ENCODE data around the gene EPB41L1. TPM values are rescaled to one million over a fixed set of nuclear protein-coding genes. Genes with fewer than 3 reads are reported as not detected.
A peak's percentile ranks its signal among the peaks of the same experiment; 100 is the strongest.

The EPB41L1 gene
- total RNA-seq, 2 donors from 2014 or later: 32.3 to 36.7 TPM

GRCh38 chr20:36196676-36197075 lies 42.1 kb downstream of the EPB41L1 start:
- Mint-ChIP-seq H3K9me3 (no peaks in the 10 kb centered on the region), H3K27me3 (ENCODE audit: insufficient read depth) (no peaks in the 10 kb centered on the region), H3K4me3 (no peak overlapping the region), H3K4me1 (no peaks in the 10 kb centered on the region), H3K27ac (no peak overlapping the region), H3K36me3 (ENCODE audit: low read depth) (peaks cover 7% of the 10 kb centered on the region)
- Histone ChIP-seq H3K4me3 (ENCODE audit: low read length) (no peak overlapping the region), H3K36me3 (ENCODE audit: control insufficient read depth, insufficient read depth, low read length) (no peaks in the 10 kb centered on the region), H3K27me3 (ENCODE audit: control insufficient read depth, insufficient read depth, low read length, poor library complexity, severe bottlenecking) (no peaks in the 10 kb centered on the region), H3K4me1 (ENCODE audit: control insufficient read depth, insufficient read depth, low read length) (no peaks in the 10 kb centered on the region), H3K9me3 (ENCODE audit: control insufficient read depth, low read length) (no peaks in the 10 kb centered on the region), H3K9ac (ENCODE audit: extremely low read depth, low read length, poor library complexity, severe bottlenecking) (no peak overlapping the region), H3K27ac (ENCODE audit: low read depth, low read length) (no peak overlapping the region)
- TF ChIP-seq CTCF (conservative IDR thresholded peaks at IDR 0.05): no peak
- no peak for DNase-seq
- WGBS, 2 experiments (ENCODE audit: insufficient coverage in 1 of 2, insufficient read length in 1 of 2): 85 to 100% methylated on average over 2 of the region's 2 CpGs

GRCh38 chr20:36197271-36197670 lies 42.7 kb downstream of the EPB41L1 start:
- DNase-seq: no peak
- Mint-ChIP-seq H3K4me3 (no peak overlapping the region), H3K27ac (no peak overlapping the region), H3K27me3 (ENCODE audit: insufficient read depth) (no peaks in the 10 kb centered on the region), H3K9me3 (no peaks in the 10 kb centered on the region), H3K36me3 (ENCODE audit: low read depth) (peaks cover 7% of the 10 kb centered on the region), H3K4me1 (no peaks in the 10 kb centered on the region)
- Histone ChIP-seq H3K27ac (ENCODE audit: low read depth, low read length) (no peak overlapping the region), H3K36me3 (ENCODE audit: control insufficient read depth, insufficient read depth, low read length) (no peaks in the 10 kb centered on the region), H3K9ac (ENCODE audit: extremely low read depth, low read length, poor library complexity, severe bottlenecking) (no peak overlapping the region), H3K9me3 (ENCODE audit: control insufficient read depth, low read length) (no peaks in the 10 kb centered on the region), H3K4me3 (ENCODE audit: low read length) (no peak overlapping the region), H3K4me1 (ENCODE audit: control insufficient read depth, insufficient read depth, low read length) (no peaks in the 10 kb centered on the region), H3K27me3 (ENCODE audit: control insufficient read depth, insufficient read depth, low read length, poor library complexity, severe bottlenecking) (no peaks in the 10 kb centered on the region)
- TF ChIP-seq CTCF (conservative IDR thresholded peaks at IDR 0.05): no peak
- 86 to 96% methylated on average over 1 to 2 of the region's 2 CpGs for WGBS, 2 experiments (ENCODE audit: insufficient coverage in 1 of 2, insufficient read length in 1 of 2)

GRCh38 chr20:36199345-36200257 lies 45.1 kb downstream of the EPB41L1 start:
- Histone ChIP-seq H3K36me3 (ENCODE audit: control insufficient read depth, insufficient read depth, low read length) (no peaks in the 10 kb centered on the region), H3K27me3 (ENCODE audit: control insufficient read depth, insufficient read depth, low read length, poor library complexity, severe bottlenecking) (no peaks in the 10 kb centered on the region), H3K4me1 (ENCODE audit: control insufficient read depth, insufficient read depth, low read length) (no peaks in the 10 kb centered on the region), H3K27ac (ENCODE audit: low read depth, low read length) (no peak overlapping the region), H3K9me3 (ENCODE audit: control insufficient read depth, low read length) (no peaks in the 10 kb centered on the region), H3K4me3 (ENCODE audit: low read length) (no peak overlapping the region), H3K9ac (ENCODE audit: extremely low read depth, low read length, poor library complexity, severe bottlenecking) (no peak overlapping the region)
- H3K27me3 Mint-ChIP-seq (ENCODE audit: insufficient read depth): no peaks in the 10 kb centered on the region
- peaks cover 2% of the 10 kb centered on the region for H3K4me1 Mint-ChIP-seq
- 53 to 63% methylated on average over 3 to 6 of the region's 6 CpGs for WGBS, 2 experiments (ENCODE audit: insufficient coverage in 1 of 2, insufficient read length in 1 of 2)
- peak; percentile 96 for DNase-seq
- H3K9me3 Mint-ChIP-seq: no peaks in the 10 kb centered on the region
- H3K27ac Mint-ChIP-seq: no peak overlapping the region
- TF ChIP-seq CTCF (conservative IDR thresholded peaks at IDR 0.05): peak; percentile 91
- H3K4me3 Mint-ChIP-seq: no peak overlapping the region
- peaks cover 5% of the 10 kb centered on the region for H3K36me3 Mint-ChIP-seq (ENCODE audit: low read depth)
